HFF-Myc (cell line): ENCODE measurements around the gene UCN3.

Experiments used
- DNase-seq: peaks from one replicate; pipeline ENCODE4 v3.0.0-alpha.2; 2011; ENCODE audit warnings: low read depth; ENCODE audit errors: extremely low read depth
- H3K4me3 ChIP-seq: replicated peaks from 2 replicates; pipeline ENCODE4 v1.5.1; 2011; ENCODE audit warnings: low read depth, mild to moderate bottlenecking, control low read depth, low read length
- CTCF ChIP-seq: IDR thresholded peaks from 2 replicates; pipeline ENCODE4 v1.5.1; 2012; ENCODE audit warnings: mild to moderate bottlenecking, low read depth, low read length, control low read depth; ENCODE audit errors: missing control alignments

The UCN3 gene

GRCh38 chr10:5391790-5392189 lies 27.0 kb downstream of the UCN3 start:
- no peak overlapping the region for H3K4me3 ChIP-seq
- no peak for TF ChIP-seq CTCF
- DNase-seq = no peak

DNA sequence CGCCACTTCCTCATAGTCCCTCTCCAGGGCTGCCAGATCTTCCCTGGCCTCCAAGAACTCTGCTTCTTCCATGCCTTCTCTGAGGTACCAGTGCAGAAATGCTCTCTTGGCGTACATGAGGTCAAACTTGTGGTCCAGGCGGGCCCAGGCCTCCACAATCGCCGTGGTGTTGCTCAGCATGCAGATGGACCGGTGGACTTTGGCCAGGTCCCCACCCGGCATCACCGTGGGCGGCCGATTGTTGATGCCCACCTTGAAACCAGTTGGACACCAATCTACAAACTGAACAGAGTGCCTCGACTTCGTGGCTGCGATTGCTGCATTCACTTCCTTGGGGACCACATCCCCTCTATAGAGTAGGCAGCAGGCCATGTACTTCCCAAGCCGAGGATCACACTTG lies 28.8 kb downstream of the UCN3 start:
- no peak for TF ChIP-seq CTCF
- H3K4me3 ChIP-seq = no peak overlapping the region
- no peak for DNase-seq

DNA sequence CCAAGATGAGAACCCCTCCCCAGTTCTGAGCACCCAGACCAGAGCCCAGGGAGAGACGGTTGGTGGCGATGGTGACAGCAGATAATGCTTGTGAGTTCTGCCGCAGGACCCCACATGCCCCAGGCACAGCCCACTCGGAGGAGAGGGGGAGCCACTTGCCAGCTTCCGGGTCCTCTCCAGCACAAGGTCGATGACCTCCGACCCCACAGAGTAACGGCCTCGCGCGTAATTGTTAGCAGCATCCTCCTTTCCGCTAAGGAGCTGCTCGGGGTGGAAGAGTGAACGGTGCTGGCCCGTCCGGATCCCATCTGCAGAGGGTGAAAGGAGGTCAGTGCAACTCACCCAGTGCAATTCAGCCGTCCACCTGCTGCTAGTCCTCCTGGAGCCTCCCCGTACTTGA lies 30.4 kb downstream of the UCN3 start:
- no peak for DNase-seq
- H3K4me3 ChIP-seq = no peak overlapping the region
- TF ChIP-seq CTCF = no peak

DNA sequence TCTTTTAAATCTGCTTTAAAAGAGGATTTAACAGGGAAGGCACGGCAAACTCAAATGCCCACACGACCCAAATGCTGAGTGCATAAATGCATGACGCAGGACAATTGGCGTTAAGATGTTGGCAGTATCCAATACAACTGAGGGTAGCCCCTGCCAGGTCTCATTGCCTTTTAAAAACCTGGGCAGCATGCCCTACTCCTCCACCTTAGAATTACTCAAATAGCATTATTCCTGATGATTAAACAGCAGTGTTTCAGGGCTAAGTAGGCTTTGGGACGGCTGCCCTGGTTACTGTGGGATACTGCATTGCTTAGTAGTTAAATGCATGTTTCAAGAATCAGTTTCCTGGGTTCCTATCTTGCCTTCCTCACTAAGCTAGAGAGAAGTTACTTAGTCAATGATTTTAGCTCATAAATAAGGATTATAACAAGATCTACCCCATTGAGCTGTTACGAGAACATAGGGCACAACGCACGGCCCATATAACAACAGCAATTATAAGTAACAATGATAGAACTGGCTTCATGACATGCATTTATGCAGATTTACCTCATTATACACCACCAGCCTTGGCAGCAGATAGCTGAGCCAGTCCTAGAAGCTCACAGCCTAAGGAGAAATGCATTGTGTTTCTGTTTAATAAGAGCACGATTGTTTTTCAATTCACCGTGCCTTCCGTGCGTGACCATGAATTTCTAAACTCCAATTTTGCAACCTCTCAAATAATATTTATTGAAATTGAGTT lies 32.0 kb downstream of the UCN3 start:
- DNase-seq = no peak
- no peak overlapping the region for H3K4me3 ChIP-seq
- no peak for TF ChIP-seq CTCF

- no peak for DNase-seq
- H3K4me3 ChIP-seq = no peak overlapping the region
- no peak for TF ChIP-seq CTCF
These were observed 34.6 kb downstream of the UCN3 start for GRCh38 chr10:5399332-5399731.

DNA sequence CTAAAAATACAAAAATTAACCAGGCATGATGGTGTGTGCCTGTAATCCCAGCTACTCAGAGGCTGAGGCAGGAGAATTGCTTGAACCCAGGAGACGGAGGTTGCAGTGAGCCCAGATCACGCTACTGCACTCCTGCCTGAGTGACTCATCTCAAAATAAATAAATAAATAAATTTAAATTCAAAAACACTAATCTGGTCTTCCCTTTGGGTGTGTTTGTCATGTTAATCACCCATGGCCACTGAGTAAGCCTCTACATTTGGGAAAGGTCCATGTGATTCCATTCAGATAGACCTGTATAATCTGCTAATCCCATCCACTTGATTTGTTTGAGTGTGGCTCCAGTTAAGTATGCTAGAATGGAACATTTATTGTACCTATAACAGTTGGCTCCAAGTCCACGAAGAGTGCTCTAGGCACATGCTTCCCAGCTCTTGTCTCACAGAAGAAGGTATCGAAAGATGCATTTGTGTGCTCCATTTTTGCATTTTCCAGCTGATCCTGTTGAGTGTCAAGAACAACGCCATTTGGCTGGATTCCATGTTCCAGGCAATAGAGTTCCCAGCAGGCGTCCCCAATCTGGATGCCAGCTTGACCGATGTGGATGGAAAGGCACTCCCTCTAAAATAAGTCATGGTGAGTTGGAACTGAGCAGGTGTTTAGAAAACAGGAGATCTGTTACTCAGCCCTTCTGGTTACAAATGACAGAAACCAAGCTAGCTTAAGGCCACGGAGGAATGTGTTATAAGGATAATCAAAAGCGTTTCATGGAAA lies 35.9 kb downstream of the UCN3 start:
- H3K4me3 ChIP-seq = no peak overlapping the region
- DNase-seq = no peak
- TF ChIP-seq CTCF = no peak
